B cell (primary cell): Measurements from ENCODE around the gene HAO1.

Source experiments
- CTCF ChIP-seq: fragments of 200-600 bp; IDR thresholded peaks from one replicate; pipeline ENCODE4 v1.8.0; 2022; ENCODE audit warnings: antibody characterized with exemption, mild to moderate bottlenecking
- EZH2 ChIP-seq: IDR thresholded peaks from 2 replicates; pipeline ENCODE4 v1.6.1; 2012; ENCODE audit warnings: borderline replicate concordance, low read depth, mild to moderate bottlenecking, moderate library complexity, low read length; ENCODE audit not compliant: insufficient read depth, poor library complexity, severe bottlenecking

GRCh38 chr20:7858734-7859250 is 81.5 kb downstream of the HAO1 start:
- no peak for TF ChIP-seq CTCF
- no peak for TF ChIP-seq EZH2
